ENCODE data around the gene GUCD1.

DNA sequence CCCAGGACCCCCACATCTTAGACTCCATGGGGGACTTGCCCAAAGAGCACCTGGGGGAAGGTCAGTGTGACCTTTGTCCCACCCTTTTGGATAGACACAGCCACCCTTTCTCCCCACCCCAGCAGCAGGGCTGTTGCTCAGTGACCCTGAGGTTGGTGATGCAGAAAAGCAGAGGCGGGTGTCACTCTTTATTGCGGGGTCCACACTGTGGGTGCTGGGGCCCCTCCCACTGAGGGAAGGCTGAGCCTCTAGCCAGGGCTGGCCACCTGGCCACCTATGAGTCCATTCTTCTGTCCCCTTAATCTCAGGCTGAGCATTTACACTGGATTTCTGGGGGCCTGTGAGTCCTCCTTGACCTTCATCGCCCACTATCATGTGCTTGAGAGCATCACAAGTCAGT is 30.5 kb upstream of the GUCD1 start:
- TF ChIP-seq CTCF (IDR thresholded peaks at IDR 0.05) (no peak), POLR2A (IDR thresholded peaks at IDR 0.05) (no peak)
